ENCODE data around the gene COG4.
"Not testable (repeated sequence)": the region's sequence is repeated elsewhere in the genome, so short reads cannot be mapped to it uniquely, and the experiment has no call there.

COG4 gene

DNA sequence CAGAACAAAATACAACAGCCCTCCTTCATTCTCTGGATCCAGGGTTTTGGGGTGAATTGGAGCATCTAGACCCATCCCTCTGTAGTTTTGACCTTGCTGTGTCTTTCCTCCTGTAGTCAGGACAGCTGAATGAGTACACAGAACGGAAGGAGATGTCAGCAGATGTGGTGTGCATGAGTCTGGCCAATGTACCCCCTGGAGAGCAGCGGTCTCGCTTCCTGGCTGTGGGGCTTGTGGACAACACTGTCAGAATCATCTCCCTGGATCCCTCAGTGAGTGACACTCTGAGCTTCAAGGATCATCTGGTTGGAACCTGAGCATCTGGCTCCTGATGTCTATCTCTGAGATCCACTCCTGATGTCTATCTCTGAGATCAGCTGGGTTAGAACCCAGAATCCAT lies 32.7 kb upstream of the COG4 start:
- Histone ChIP-seq H3K9ac (ENCODE audit: low read length in 2 of 2) (no peak overlapping the region), H3K4me3 (ENCODE audit: low read length in 2 of 2) (no peak overlapping the region), H3K4me1 (ENCODE audit: control insufficient read depth, insufficient read depth, low read length) (no peaks in the 10 kb centered on the region), H3K9me3 (ENCODE audit: control insufficient read depth in 2 of 2, low read length in 2 of 2) (no peaks in the 10 kb centered on the region), H3K36me3 (ENCODE audit: control insufficient read depth in 2 of 2, insufficient read depth in 2 of 2, low read length in 2 of 2) (peaks cover 61 to 62% of the 10 kb centered on the region in 2 donors), H3K27me3 (ENCODE audit: control insufficient read depth in 1 of 2, insufficient read depth in 2 of 2, low read length in 2 of 2) (no peaks in the 10 kb centered on the region), H3K27ac (ENCODE audit: low read length) (no peak overlapping the region)

DNA sequence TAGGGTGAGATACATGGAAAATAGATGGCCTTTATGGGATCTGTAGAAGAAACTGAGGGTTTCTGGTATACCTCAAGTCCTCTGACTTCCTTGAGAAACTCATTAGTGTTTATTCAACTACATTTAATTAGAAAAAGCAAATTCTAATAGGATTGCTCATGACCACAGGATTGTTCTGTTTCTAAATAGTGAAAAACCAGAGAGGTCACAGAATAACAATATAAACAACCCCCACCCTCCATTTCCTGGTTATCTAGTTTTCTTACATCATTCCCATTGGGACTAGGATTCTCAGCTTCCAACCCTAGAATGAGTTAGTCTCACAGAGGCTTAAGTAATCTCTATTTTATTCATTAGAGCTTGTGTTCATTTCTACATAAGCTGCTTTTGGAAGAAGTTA lies 30.3 kb upstream of the COG4 start:
- H3K4me3 ChIP-seq (ENCODE audit: low read length in 2 of 2): no peak overlapping the region
- no peaks in the 10 kb centered on the region for H3K9me3 ChIP-seq (ENCODE audit: control insufficient read depth in 2 of 2, low read length in 2 of 2)
- no peaks in the 10 kb centered on the region for H3K27me3 ChIP-seq (ENCODE audit: control insufficient read depth in 1 of 2, insufficient read depth in 2 of 2, low read length in 2 of 2)
- H3K27ac ChIP-seq (ENCODE audit: low read length): no peak overlapping the region
- H3K9ac ChIP-seq (ENCODE audit: low read length in 2 of 2): no peak overlapping the region
- no peaks in the 10 kb centered on the region for H3K4me1 ChIP-seq (ENCODE audit: control insufficient read depth, insufficient read depth, low read length)
- peaks cover 64 to 68% of the 10 kb centered on the region in 2 donors for H3K36me3 ChIP-seq (ENCODE audit: control insufficient read depth in 2 of 2, insufficient read depth in 2 of 2, low read length in 2 of 2)

DNA sequence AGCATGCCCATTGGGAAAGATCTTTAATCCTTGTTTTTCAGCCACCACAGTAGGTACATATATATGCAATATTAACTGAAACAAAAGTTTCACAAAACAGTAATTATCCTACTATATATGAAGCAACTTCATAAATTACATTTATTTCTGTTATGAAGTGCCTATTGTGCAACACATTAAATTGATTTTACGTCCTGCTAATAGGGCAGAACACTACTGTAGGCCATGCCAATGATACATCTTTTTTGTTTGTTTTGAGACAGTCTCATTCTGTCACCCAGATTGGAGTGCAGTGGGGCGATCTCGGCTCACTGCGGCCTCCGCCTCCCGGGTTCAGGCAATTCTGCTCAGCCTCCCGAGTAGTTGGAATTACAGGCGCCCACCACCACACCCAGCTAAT lies 29.3 kb upstream of the COG4 start:
- H3K4me1 ChIP-seq (ENCODE audit: control insufficient read depth, insufficient read depth, low read length): no peaks in the 10 kb centered on the region
- peaks cover 72 to 74% of the 10 kb centered on the region in 2 donors for H3K36me3 ChIP-seq (ENCODE audit: control insufficient read depth in 2 of 2, insufficient read depth in 2 of 2, low read length in 2 of 2)

DNA sequence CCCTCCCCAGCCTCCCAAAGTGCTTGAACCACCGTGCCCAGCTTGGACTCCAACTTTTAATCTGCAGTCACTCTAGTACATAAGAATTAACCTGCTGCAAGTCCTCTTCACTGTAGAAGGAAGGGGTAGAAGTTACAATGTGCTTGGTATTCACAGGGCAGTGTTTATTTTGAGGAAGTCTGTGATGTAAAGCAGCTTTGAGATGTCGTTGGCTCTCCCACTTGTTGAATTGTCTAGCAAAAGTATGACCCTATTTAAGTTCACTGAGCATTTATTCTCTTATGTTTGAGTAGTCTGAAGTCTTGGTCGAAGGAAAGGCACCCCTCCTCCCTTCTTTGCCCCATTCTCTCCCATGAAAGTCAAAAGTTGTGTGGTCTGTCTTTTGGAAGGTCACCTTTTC lies 28.4 kb upstream of the COG4 start:
- no peak overlapping the region for H3K27ac ChIP-seq (ENCODE audit: low read length)

More for the DNA sequence above, 29.3 kb upstream of the COG4 start:
- Histone ChIP-seq H3K4me3 (ENCODE audit: low read length in 2 of 2) (no peak overlapping the region), H3K27me3 (ENCODE audit: control insufficient read depth in 1 of 2, insufficient read depth in 2 of 2, low read length in 2 of 2) (no peaks in the 10 kb centered on the region), H3K9me3 (ENCODE audit: control insufficient read depth in 2 of 2, low read length in 2 of 2) (no peaks in the 10 kb centered on the region), H3K27ac (ENCODE audit: low read length) (no peak overlapping the region), H3K9ac (ENCODE audit: low read length in 2 of 2) (no peak overlapping the region)

DNA sequence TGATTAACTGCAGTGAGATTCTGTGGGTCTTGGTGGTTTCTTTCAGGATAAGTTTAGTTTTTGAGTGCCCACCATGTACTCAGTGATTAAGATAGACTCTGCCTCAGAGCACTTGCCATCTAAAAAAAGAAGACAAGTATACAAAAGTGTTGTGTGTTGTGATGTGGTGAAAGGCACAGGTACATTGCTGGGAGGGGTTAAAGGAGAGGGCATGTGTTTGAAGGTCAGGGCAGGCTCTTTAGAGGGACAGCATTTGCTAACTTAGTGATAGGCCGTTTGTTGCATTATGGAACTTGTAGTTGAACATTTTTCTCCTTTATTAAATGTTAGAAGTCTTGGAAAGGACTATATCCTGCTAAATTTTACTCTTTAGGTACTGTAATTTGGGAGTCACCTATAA lies 26.7 kb upstream of the COG4 start:
- H3K9me3 ChIP-seq (ENCODE audit: control insufficient read depth in 2 of 2, low read length in 2 of 2): no peaks in the 10 kb centered on the region
- no peak overlapping the region for H3K27ac ChIP-seq (ENCODE audit: low read length)
- H3K27me3 ChIP-seq (ENCODE audit: control insufficient read depth in 1 of 2, insufficient read depth in 2 of 2, low read length in 2 of 2): no peaks in the 10 kb centered on the region
- no peaks in the 10 kb centered on the region for H3K4me1 ChIP-seq (ENCODE audit: control insufficient read depth, insufficient read depth, low read length)
- no peak overlapping the region for H3K4me3 ChIP-seq (ENCODE audit: low read length in 2 of 2)
- H3K9ac ChIP-seq (ENCODE audit: low read length in 2 of 2): no peak overlapping the region
- peaks cover 64 to 65% of the 10 kb centered on the region in 2 donors for H3K36me3 ChIP-seq (ENCODE audit: control insufficient read depth in 2 of 2, insufficient read depth in 2 of 2, low read length in 2 of 2)

More for the DNA sequence above, 28.4 kb upstream of the COG4 start:
- Histone ChIP-seq H3K4me3 (ENCODE audit: low read length in 2 of 2) (no peak overlapping the region), H3K36me3 (ENCODE audit: control insufficient read depth in 2 of 2, insufficient read depth in 2 of 2, low read length in 2 of 2) (peaks cover 67% of the 10 kb centered on the region in 2 donors), H3K9ac (ENCODE audit: low read length in 2 of 2) (no peak overlapping the region), H3K4me1 (ENCODE audit: control insufficient read depth, insufficient read depth, low read length) (no peaks in the 10 kb centered on the region), H3K9me3 (ENCODE audit: control insufficient read depth in 2 of 2, low read length in 2 of 2) (no peaks in the 10 kb centered on the region), H3K27me3 (ENCODE audit: control insufficient read depth in 1 of 2, insufficient read depth in 2 of 2, low read length in 2 of 2) (no peaks in the 10 kb centered on the region)

DNA sequence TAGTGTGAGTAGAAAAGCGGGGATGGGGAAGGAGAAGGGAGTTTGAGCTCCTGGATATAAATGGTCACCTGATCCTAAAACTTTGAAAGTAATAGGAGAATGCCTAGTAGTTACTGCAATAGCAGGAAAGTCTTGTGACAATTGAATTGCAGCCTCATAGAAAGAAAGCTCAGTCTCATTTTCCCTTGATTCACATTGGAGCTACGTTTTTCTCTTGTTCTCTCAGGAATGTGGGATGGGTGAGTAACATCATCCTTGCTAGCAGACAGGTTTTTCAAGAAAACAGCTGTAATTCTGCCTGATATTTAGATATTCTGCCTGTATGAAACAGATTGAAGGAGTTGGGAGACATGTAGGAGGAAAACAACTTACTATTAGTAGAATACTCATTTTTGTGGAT lies 25.6 kb upstream of the COG4 start:
- no peak overlapping the region for H3K4me3 ChIP-seq (ENCODE audit: low read length in 2 of 2)
- H3K36me3 ChIP-seq (ENCODE audit: control insufficient read depth in 2 of 2, insufficient read depth in 2 of 2, low read length in 2 of 2): peaks cover 62 to 63% of the 10 kb centered on the region in 2 donors
- peak overlapping the region in 1 of 2 donors; percentile 1 for H3K9ac ChIP-seq (ENCODE audit: low read length in 2 of 2)

DNA sequence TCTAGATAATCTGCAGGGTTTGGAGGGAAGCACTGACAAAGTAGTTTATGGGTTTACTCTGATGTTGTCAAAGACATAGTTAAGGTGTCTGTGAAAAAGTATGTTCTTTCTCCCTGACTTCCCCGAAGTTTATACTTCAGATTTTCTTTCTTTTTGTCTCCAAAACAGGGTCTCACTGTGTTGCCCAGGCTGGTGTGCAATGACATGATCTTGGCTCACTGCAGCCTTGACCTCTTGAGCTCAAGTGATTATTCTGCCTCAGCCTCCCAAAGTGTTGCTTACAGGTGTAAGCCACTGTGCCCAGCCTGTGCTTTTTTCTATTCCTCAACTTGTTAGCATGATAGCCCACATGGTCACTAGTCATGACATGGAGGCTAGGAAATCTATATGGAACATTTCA lies 21.2 kb upstream of the COG4 start:
- Histone ChIP-seq H3K4me3 (ENCODE audit: low read length in 2 of 2) (no peak overlapping the region), H3K27ac (ENCODE audit: low read length) (no peak overlapping the region), H3K9me3 (ENCODE audit: control insufficient read depth in 2 of 2, low read length in 2 of 2) (no peaks in the 10 kb centered on the region), H3K36me3 (ENCODE audit: control insufficient read depth in 2 of 2, insufficient read depth in 2 of 2, low read length in 2 of 2) (peaks cover 67% of the 10 kb centered on the region in 2 donors), H3K27me3 (ENCODE audit: control insufficient read depth in 1 of 2, insufficient read depth in 2 of 2, low read length in 2 of 2) (no peaks in the 10 kb centered on the region), H3K4me1 (ENCODE audit: control insufficient read depth, insufficient read depth, low read length) (peaks cover 2% of the 10 kb centered on the region), H3K9ac (ENCODE audit: low read length in 2 of 2) (no peak overlapping the region)

More for the DNA sequence above, 25.6 kb upstream of the COG4 start:
- H3K4me1 ChIP-seq (ENCODE audit: control insufficient read depth, insufficient read depth, low read length): no peaks in the 10 kb centered on the region
- H3K9me3 ChIP-seq (ENCODE audit: control insufficient read depth in 2 of 2, low read length in 2 of 2): no peaks in the 10 kb centered on the region
- no peak overlapping the region for H3K27ac ChIP-seq (ENCODE audit: low read length)
- no peaks in the 10 kb centered on the region for H3K27me3 ChIP-seq (ENCODE audit: control insufficient read depth in 1 of 2, insufficient read depth in 2 of 2, low read length in 2 of 2)

DNA sequence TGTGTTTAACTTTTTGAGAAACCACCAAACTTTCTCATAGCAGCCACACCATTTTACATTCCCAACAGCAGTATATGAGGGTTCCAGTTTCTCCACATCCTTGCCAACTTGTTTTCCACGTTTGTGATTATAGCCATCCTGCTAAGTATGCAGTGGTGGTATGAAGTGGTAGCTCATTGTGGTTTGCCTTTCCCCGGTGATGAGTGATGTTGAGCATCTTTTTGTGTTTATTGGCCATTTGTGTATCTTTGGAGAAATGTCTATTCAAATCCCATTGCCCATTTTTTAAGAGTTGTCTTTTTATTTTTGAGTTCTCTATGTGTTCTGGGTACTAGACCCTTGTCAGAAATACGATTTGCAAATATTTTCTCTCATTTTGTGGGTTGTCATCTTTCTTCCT lies 17.6 kb upstream of the COG4 start:
- Histone ChIP-seq H3K9me3 (ENCODE audit: control insufficient read depth in 2 of 2, low read length in 2 of 2) (no peaks in the 10 kb centered on the region), H3K27me3 (ENCODE audit: control insufficient read depth in 1 of 2, insufficient read depth in 2 of 2, low read length in 2 of 2) (no peaks in the 10 kb centered on the region), H3K4me3 (ENCODE audit: low read length in 2 of 2) (no peak overlapping the region), H3K4me1 (ENCODE audit: control insufficient read depth, insufficient read depth, low read length) (peaks cover 2% of the 10 kb centered on the region), H3K27ac (ENCODE audit: low read length) (no peak overlapping the region), H3K36me3 (ENCODE audit: control insufficient read depth in 2 of 2, insufficient read depth in 2 of 2, low read length in 2 of 2) (peaks cover 58 to 65% of the 10 kb centered on the region in 2 donors), H3K9ac (ENCODE audit: low read length in 2 of 2) (no peak overlapping the region)

DNA sequence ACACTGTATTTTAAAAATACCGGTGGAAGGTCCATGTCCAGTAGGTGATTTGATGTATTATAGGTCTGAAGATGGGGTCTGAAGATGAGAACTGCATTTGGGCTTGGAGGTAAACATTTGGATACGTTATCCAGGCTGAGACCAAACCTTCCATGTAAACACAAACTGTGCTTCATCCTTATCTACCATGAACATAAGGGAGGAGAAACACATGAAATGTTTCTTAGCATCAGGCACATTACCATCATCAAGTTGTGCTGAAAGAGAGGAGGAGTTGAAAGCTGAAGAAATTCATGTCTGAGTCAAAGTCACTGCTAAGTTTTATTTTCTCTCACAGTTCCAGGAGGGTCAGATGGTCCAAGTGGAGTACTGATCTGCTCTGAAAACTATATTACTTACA lies 11.6 kb upstream of the COG4 start:
- H3K27me3 ChIP-seq (ENCODE audit: control insufficient read depth in 1 of 2, insufficient read depth in 2 of 2, low read length in 2 of 2): no peaks in the 10 kb centered on the region
- H3K4me1 ChIP-seq (ENCODE audit: control insufficient read depth, insufficient read depth, low read length): no peaks in the 10 kb centered on the region
- no peak overlapping the region for H3K27ac ChIP-seq (ENCODE audit: low read length)
- H3K9ac ChIP-seq (ENCODE audit: low read length in 2 of 2): no peak overlapping the region
- no peaks in the 10 kb centered on the region for H3K9me3 ChIP-seq (ENCODE audit: control insufficient read depth in 2 of 2, low read length in 2 of 2)
- H3K36me3 ChIP-seq (ENCODE audit: control insufficient read depth in 2 of 2, insufficient read depth in 2 of 2, low read length in 2 of 2): peaks cover 52 to 71% of the 10 kb centered on the region in 2 donors
- H3K4me3 ChIP-seq (ENCODE audit: low read length in 2 of 2): no peak overlapping the region

DNA sequence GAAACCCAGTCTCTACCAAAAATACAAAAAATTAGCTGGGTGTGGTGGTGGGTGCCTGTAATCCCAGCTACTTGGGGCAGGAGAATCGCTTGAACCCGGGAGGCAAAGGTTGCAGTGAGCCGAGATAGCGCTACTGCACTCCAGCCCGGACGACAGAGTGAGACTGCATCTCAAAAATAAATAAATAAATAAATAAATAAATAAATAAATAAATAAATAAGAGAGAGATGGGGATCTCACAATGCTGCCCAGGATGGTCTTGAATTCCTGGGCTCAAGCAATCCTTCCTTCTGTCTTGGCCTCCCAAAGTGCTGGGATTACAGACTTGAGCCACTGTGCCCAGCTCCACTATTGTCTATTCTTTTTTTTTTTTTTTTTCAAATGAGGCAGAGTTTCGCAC lies 6.6 kb upstream of the COG4 start:
- H3K4me1 ChIP-seq (ENCODE audit: control insufficient read depth, insufficient read depth, low read length); H3K27ac ChIP-seq (ENCODE audit: low read length); H3K4me3 ChIP-seq (ENCODE audit: low read length in 2 of 2); H3K9me3 ChIP-seq (ENCODE audit: control insufficient read depth in 2 of 2, low read length in 2 of 2); H3K27me3 ChIP-seq (ENCODE audit: control insufficient read depth in 1 of 2, insufficient read depth in 2 of 2, low read length in 2 of 2); H3K9ac ChIP-seq (ENCODE audit: low read length in 2 of 2): not testable (repeated sequence)
- H3K36me3 ChIP-seq (ENCODE audit: control insufficient read depth in 2 of 2, insufficient read depth in 2 of 2, low read length in 2 of 2): peaks cover 41 to 50% of the 10 kb centered on the region in 2 donors

DNA sequence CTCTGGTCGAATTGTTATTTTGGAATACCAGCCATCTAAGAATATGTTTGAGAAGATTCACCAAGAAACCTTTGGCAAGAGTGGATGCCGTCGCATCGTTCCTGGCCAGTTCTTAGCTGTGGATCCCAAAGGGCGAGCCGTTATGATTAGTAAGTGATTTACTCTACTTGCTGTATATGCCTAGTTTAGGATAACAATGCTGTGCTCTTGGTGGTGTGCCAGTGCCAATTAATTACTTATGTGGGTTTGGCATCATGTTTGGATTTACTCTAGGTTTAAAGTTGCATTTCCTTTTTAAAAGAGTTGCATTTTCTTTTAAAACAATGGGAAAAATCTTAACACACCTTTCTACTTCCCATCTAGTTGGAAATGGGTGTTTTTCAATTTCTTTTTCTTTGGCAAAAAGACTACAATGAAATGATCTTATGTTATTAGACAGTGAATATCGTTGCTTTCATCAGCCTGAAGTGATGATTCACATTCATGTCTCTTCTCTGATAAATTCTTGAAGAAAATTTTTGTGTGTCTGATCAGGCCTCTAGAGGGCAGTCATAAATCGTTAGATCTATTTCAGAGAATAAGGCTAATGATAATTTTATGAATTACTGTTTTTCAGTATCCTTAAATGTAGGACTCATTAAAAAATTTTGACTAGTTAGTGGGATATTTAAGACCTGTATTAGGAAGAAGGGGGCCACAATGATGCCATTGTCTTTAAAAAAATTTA lies 5.9 kb upstream of the COG4 start:
- Histone ChIP-seq H3K4me3 (ENCODE audit: low read length in 2 of 2) (no peak overlapping the region), H3K4me1 (ENCODE audit: control insufficient read depth, insufficient read depth, low read length) (peaks cover 9% of the 10 kb centered on the region), H3K27ac (ENCODE audit: low read length) (no peak overlapping the region), H3K9me3 (ENCODE audit: control insufficient read depth in 2 of 2, low read length in 2 of 2) (no peaks in the 10 kb centered on the region), H3K36me3 (ENCODE audit: control insufficient read depth in 2 of 2, insufficient read depth in 2 of 2, low read length in 2 of 2) (peaks cover 35 to 48% of the 10 kb centered on the region in 2 donors), H3K9ac (ENCODE audit: low read length in 2 of 2) (no peak overlapping the region), H3K27me3 (ENCODE audit: control insufficient read depth in 1 of 2, insufficient read depth in 2 of 2, low read length in 2 of 2) (no peaks in the 10 kb centered on the region)
